ENCODE results near the gene MAP4K3. TPM values are rescaled to one million over a fixed set of nuclear protein-coding genes. Genes with fewer than 3 reads are reported as not detected.

The MAP4K3 gene
- total and polyA plus RNA-seq, 9 of the 15 experiments (the other 6 are each of a cell fraction or from before 2014, with no cell fraction given) = 3.1 to 30.0 (median 16.9) TPM

DNA sequence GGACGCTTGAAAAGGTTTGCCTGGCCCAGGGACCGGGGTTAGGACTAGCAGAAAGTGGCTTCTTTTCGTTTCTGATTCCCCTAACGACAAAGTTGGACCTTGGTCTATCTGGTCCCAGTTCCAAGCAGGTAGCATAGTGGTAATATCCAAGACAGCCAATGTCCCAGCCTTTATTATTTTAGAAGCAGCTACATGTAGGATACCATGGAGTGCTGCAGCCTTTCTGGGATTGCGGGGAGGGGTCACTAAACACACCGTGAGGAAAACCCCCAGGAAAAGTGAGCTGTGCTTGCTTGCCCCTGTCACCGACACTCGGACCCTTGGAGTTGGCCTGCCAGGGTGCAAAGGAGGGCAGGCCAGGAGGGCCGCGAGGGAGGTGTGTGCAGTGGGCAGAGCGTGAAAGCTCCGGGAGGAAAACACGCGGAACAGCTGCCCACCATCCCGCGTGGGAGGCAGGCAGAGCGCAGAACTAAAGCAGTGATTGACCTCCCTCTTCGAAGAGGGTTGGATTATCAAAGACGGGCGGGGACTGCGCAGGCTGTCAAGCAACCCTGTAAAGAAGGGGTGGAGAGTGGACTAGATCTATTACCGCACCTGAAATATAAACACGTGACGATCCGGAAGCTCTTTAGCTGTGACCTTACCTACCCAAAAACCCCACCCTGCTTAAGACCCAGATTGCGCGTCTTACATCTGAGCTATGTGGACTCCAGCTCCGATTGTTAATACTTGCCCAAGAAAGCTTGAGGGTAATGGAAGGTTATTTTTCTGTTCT lies 624 bp upstream of the MAP4K3 start (continued):
- TF ChIP-seq, protein P1, sequence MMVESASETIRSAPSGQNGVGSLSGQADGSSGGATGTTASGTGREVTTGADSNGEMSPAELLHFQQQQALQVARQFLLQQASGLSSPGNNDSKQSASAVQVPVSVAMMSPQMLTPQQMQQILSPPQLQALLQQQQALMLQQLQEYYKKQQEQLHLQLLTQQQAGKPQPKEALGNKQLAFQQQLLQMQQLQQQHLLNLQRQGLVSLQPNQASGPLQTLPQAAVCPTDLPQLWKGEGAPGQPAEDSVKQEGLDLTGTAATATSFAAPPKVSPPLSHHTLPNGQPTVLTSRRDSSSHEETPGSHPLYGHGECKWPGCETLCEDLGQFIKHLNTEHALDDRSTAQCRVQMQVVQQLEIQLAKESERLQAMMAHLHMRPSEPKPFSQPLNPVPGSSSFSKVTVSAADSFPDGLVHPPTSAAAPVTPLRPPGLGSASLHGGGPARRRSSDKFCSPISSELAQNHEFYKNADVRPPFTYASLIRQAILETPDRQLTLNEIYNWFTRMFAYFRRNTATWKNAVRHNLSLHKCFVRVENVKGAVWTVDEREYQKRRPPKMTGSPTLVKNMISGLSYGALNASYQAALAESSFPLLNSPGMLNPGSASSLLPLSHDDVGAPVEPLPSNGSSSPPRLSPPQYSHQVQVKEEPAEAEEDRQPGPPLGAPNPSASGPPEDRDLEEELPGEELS (CRISPR knock-in tag; IDR thresholded peaks at IDR 0.05; ENCODE audit: borderline replicate concordance) = no peak
- TF ChIP-seq DPF2 (IDR thresholded peaks at IDR 0.05) (peak; percentile 25; the same call in 1 of the 2 replicates), THRAP3 (IDR thresholded peaks at IDR 0.05; ENCODE audit: borderline replicate concordance) (no peak), SMARCA4 (IDR thresholded peaks at IDR 0.05) (0 out of 2 replicates have a peak, but pooled peaks have one; percentile 12), CREB1 (IDR thresholded peaks at IDR 0.05) (no peak; the same call in 1 of the 2 replicates), CREB1 (CRISPR knock-in tag; IDR thresholded peaks at IDR 0.05) (peak; percentile 39; the same call in 1 of the 2 replicates), TEAD4 (IDR thresholded peaks at IDR 0.05; ENCODE audit: low read length) (no peak), TEAD4 (CRISPR knock-in tag; IDR thresholded peaks at IDR 0.05; ENCODE audit: borderline replicate concordance) (no peak), BHLHE40 (IDR thresholded peaks at IDR 0.05; ENCODE audit: low read length) (peak; percentile 70), FIP1L1 (IDR thresholded peaks at IDR 0.05; ENCODE audit: low read depth, low read length, poor library complexity, severe bottlenecking) (peak; percentile 4), CBFA2T2 (conservative IDR thresholded peaks at IDR 0.05) (0 out of 2 replicates have a peak, but pooled peaks have one; percentile 3), CXXC5 (CRISPR knock-in tag; IDR thresholded peaks at IDR 0.05) (peak; percentile 16; the same call in 1 of the 2 replicates), BRD4 (IDR thresholded peaks at IDR 0.05) (0 out of 2 replicates have a peak, but pooled peaks have one; percentile 46), CBFA2T3 (IDR thresholded peaks at IDR 0.05) (peak; percentile 27; the same call in 1 of the 2 replicates), JUN (IDR thresholded peaks at IDR 0.05; ENCODE audit: borderline replicate concordance, low read depth, low read length) (no peak), JUN (CRISPR knock-in tag; IDR thresholded peaks at IDR 0.05; ENCODE audit: borderline replicate concordance) (no peak), ZC3H4 (CRISPR knock-in tag; IDR thresholded peaks at IDR 0.05; ENCODE audit: borderline replicate concordance) (peak; percentile 83; the same call in 1 of the 2 replicates), POLR2AphosphoS2 (IDR thresholded peaks at IDR 0.05; ENCODE audit: low read length) (no peak), MEIS2 (IDR thresholded peaks at IDR 0.05; ENCODE audit: partially characterized antibody) (peak; percentile 44), GABPA (tag; conservative IDR thresholded peaks at IDR 0.05; ENCODE audit: low read depth) (peak; percentile 57; the same call in 1 of the 2 replicates), NBN (IDR thresholded peaks at IDR 0.05; ENCODE audit: low read depth) (peak; percentile 31; the same call in 1 of the 2 replicates), ZKSCAN8 (CRISPR knock-in tag; IDR thresholded peaks at IDR 0.05) (no peak), HDAC1 (IDR thresholded peaks at IDR 0.05) (peak in 1 of 2 experiments; percentile 75; a peak in 2 of 4 replicates)
- TF ChIP-seq, protein P2, sequence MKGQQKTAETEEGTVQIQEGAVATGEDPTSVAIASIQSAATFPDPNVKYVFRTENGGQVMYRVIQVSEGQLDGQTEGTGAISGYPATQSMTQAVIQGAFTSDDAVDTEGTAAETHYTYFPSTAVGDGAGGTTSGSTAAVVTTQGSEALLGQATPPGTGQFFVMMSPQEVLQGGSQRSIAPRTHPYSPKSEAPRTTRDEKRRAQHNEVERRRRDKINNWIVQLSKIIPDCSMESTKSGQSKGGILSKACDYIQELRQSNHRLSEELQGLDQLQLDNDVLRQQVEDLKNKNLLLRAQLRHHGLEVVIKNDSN (CRISPR knock-in tag; IDR thresholded peaks at IDR 0.05) = 0 out of 2 replicates have a peak, but pooled peaks have one; percentile 49
- TF ChIP-seq, protein P3, sequence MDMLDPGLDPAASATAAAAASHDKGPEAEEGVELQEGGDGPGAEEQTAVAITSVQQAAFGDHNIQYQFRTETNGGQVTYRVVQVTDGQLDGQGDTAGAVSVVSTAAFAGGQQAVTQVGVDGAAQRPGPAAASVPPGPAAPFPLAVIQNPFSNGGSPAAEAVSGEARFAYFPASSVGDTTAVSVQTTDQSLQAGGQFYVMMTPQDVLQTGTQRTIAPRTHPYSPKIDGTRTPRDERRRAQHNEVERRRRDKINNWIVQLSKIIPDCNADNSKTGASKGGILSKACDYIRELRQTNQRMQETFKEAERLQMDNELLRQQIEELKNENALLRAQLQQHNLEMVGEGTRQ (CRISPR knock-in tag; IDR thresholded peaks at IDR 0.05) = peak; percentile 37; the same call in 1 of the 2 replicates
- TF ChIP-seq, protein P4, sequence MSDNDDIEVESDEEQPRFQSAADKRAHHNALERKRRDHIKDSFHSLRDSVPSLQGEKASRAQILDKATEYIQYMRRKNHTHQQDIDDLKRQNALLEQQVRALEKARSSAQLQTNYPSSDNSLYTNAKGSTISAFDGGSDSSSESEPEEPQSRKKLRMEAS (CRISPR knock-in tag; IDR thresholded peaks at IDR 0.05) = peak; percentile 47
